Measurements from ENCODE around the gene HECW1. TPM values are rescaled to one million over a fixed set of nuclear protein-coding genes. Genes with fewer than 3 reads are reported as not detected.
"Not testable (repeated sequence)": the region's sequence is repeated elsewhere in the genome, so short reads cannot be mapped to it uniquely, and the experiment has no call there.

The HECW1 gene
- total RNA-seq, 2 experiments from 2014 or later, result not detected

DNA sequence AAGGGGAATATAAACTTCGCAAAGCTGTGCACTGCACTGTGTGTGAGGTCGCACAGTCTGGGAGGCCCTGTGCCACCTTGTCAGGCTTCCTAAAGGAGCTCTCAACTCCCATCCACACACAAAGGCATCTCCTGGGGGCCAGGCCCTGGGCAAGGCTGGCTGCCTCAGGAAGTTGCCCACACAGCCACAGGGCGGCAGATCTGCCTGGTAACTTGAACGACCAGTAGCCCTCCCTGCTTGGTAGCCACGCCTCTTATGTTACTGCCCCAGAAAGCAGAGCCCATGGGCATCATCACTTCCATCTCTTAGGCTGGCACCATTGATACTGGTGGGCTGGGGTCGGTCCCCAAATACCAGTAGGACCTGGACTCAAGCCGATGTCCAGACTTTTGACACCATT lies 82.8 kb downstream of the HECW1 start:
- peaks cover 11% of the 10 kb centered on the region for H3K27me3 Mint-ChIP-seq
- POLR2A ChIA-PET, result no interaction called here
- H3K36me3 Mint-ChIP-seq (ENCODE audit: low read depth), result no peaks in the 10 kb centered on the region
- H3K4me1 Mint-ChIP-seq, result no peaks in the 10 kb centered on the region
- intact Hi-C loops (cut with DNase I, micrococcal nuclease), result no loop called here
- no peak overlapping the region for H3K4me3 Mint-ChIP-seq
- ATAC-seq (no peak), DNase-seq (no peak)
- no peak overlapping the region for H3K27ac Mint-ChIP-seq
- no peaks in the 10 kb centered on the region for H3K9me3 Mint-ChIP-seq (ENCODE audit: low read depth)
- CTCF ChIA-PET, result no interaction called here

DNA sequence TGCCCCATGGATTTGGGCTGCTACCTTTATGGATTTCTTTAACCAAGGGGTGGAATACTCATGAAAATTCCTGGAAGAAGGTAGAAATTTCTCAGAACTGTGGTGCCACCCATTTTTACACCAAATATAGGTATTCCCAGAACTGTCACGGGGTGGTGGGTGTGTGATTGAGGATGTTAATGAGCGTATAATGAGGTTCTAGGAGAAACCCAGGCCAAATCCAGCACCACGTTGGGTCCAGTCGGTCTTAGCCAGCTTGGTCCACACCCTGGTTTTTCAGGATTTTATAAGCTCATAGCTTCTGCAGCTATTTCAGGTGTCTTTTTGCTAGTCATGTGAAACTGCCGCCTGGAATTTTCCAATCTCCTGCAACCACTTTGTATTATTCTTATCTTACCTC lies 83.3 kb downstream of the HECW1 start:
- H3K27ac Mint-ChIP-seq, result no peak overlapping the region
- peaks cover 16% of the 10 kb centered on the region for H3K27me3 Mint-ChIP-seq
- POLR2A ChIA-PET, result no interaction called here
- no peak overlapping the region for H3K4me3 Mint-ChIP-seq
- CTCF ChIA-PET, result no interaction called here
- DNase-seq, result no peak
- no peaks in the 10 kb centered on the region for H3K36me3 Mint-ChIP-seq (ENCODE audit: low read depth)
- ATAC-seq, result no peak
- no peaks in the 10 kb centered on the region for H3K9me3 Mint-ChIP-seq (ENCODE audit: low read depth)
- no peaks in the 10 kb centered on the region for H3K4me1 Mint-ChIP-seq
- intact Hi-C loops (cut with DNase I, micrococcal nuclease), result no loop called here

DNA sequence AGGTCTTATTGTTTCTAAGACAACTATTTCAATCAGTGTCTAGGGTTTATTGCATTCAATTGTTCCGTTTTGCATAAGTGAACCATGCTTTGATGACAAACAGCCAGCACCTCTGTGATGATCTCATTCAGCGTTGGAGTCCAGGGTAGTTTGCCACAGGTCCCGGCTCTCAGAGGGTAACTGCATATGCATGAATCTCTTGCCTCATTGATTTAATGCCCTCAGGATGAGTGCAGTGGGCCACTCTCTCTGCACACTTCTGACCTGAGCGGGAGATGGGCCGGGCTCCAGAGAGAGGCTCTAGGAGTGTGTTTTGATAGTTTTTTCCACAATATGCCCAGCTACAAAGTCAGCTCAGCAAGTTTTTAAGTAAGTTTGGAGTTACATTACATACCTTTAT lies 83.9 kb downstream of the HECW1 start:
- CTCF ChIA-PET, result no interaction called here
- DNase-seq (no peak), ATAC-seq (no peak)
- Mint-ChIP-seq H3K4me1 (no peaks in the 10 kb centered on the region), H3K27me3 (peaks cover 17% of the 10 kb centered on the region), H3K27ac (no peak overlapping the region), H3K9me3 (ENCODE audit: low read depth) (no peaks in the 10 kb centered on the region), H3K4me3 (no peak overlapping the region), H3K36me3 (ENCODE audit: low read depth) (no peaks in the 10 kb centered on the region)
- intact Hi-C loops (cut with DNase I, micrococcal nuclease), result no loop called here
- POLR2A ChIA-PET, result no interaction called here

DNA sequence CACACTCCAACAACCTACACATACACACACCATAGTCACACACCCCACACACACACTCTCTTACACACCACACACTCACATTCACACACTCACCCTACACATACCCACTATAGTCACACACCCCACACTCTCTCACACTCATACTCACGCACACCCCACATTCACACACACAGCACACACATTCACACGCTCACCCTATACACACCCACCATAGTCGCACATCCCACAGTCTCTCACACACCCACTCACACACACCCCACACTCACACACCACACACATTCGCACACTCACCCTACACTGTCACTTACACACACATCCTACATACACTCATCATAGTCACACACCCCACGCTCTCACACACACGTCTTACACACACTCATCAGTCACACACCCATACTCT lies 85.6 kb downstream of the HECW1 start:
- Mint-ChIP-seq H3K36me3 (ENCODE audit: low read depth) (no peaks in the 10 kb centered on the region), H3K27ac (no peak overlapping the region), H3K4me3 (no peak overlapping the region), H3K4me1 (no peaks in the 10 kb centered on the region), H3K27me3 (peaks cover 17% of the 10 kb centered on the region), H3K9me3 (ENCODE audit: low read depth) (no peaks in the 10 kb centered on the region)
- DNase-seq (no peak), ATAC-seq (no peak)
- CTCF ChIA-PET, result no interaction called here
- POLR2A ChIA-PET, result no interaction called here
- intact Hi-C loops (cut with DNase I, micrococcal nuclease), result no loop called here

DNA sequence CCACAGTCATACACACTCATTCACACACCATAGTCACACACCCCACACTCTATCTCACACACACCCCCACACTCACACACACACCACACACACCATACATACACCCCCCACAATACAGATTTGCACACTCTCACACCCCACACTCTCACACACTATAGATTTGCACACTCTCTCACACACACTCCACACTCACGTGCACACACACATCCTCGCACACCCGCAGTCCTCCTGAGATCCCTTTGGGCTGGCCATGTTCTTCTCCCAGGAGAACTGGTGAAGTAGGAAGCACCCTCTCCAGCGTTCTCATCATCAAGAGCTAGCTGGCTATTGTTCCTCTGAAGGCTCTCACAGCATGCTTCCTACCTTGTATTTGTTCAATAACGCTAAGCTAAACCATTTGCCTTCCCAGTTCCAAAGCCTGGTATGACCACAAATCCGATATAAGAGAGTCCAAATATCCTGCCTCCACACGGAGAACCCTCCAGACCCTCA lies 86.2 kb downstream of the HECW1 start:
- intact Hi-C loops (cut with DNase I, micrococcal nuclease), result no loop called here
- ATAC-seq (no peak), DNase-seq (no peak)
- Mint-ChIP-seq H3K36me3 (ENCODE audit: low read depth) (no peaks in the 10 kb centered on the region), H3K27me3 (peaks cover 17% of the 10 kb centered on the region), H3K9me3 (ENCODE audit: low read depth) (no peaks in the 10 kb centered on the region), H3K4me1 (no peaks in the 10 kb centered on the region), H3K27ac (no peak overlapping the region), H3K4me3 (no peak overlapping the region)
- ChIA-PET POLR2A (no interaction called here), CTCF (no interaction called here)

DNA sequence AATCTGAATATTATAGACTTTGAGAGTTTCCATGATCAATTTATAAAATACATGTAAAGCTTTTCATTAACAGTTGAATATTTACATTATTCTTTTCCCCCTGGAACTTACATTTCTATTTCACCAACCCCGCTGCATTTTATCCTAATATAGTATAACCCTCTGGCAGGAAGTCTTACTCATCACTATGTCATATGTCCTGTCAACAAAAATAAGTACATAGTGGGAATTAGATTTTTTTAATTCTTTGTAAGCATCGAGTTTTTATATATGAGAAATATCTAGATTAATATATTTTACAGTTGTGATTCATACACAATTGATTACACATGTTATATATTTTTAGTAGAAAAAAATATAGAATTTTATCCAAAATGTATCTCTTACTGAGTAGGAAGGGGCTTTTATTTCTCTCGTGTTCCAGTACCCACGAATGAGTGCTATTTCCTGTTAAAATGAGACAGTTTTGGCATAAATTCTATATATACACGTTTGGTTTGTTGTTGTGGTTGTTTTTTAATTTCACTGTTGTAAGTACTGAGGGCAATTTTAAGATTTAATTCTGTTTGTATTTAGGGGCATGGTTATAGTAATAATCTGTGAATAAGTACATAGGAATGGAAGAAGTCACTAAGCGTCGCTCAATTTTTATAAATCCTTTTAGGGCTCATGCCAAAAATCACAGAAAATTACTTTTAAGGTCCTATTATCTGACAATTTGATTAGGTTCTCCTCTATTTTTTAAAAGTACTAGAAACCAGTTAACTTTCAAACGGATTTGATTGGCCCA lies 87.1 kb downstream of the HECW1 start:
- Mint-ChIP-seq H3K36me3 (ENCODE audit: low read depth) (no peaks in the 10 kb centered on the region), H3K27ac (no peak overlapping the region), H3K27me3 (peaks cover 17% of the 10 kb centered on the region), H3K4me1 (no peaks in the 10 kb centered on the region), H3K4me3 (no peak overlapping the region), H3K9me3 (ENCODE audit: low read depth) (no peaks in the 10 kb centered on the region)
- DNase-seq, result no peak
- POLR2A ChIA-PET, result no interaction called here
- no peak for ATAC-seq
- intact Hi-C loops (cut with DNase I, micrococcal nuclease), result no loop called here
- CTCF ChIA-PET, result no interaction called here

DNA sequence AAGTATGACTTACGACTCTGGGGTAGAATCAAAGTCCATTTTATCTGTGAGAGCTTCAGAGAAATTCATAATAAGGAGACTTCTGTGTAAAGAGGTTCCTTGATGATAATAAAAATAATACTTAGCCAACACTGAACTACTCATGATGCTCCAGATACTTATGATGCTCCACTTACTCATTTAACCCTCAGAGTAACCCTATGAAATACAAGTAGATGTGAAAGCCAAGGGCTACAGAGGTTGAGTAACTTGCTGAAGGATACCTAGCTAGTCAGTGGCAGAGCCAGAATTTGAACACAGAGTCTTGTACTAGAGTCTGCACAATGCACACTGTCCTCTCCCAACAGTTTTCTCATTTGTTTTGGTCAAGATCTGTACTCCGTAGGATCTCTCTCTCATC lies 89.5 kb downstream of the HECW1 start:
- Mint-ChIP-seq H3K27ac (no peak overlapping the region), H3K9me3 (ENCODE audit: low read depth) (no peaks in the 10 kb centered on the region), H3K4me1 (no peaks in the 10 kb centered on the region), H3K27me3 (peaks cover 12% of the 10 kb centered on the region), H3K4me3 (no peak overlapping the region), H3K36me3 (ENCODE audit: low read depth) (no peaks in the 10 kb centered on the region)
- POLR2A ChIA-PET, result no interaction called here
- DNase-seq (no peak), ATAC-seq (no peak)
- CTCF ChIA-PET, result no interaction called here
- intact Hi-C loops (cut with DNase I, micrococcal nuclease), result no loop called here

DNA sequence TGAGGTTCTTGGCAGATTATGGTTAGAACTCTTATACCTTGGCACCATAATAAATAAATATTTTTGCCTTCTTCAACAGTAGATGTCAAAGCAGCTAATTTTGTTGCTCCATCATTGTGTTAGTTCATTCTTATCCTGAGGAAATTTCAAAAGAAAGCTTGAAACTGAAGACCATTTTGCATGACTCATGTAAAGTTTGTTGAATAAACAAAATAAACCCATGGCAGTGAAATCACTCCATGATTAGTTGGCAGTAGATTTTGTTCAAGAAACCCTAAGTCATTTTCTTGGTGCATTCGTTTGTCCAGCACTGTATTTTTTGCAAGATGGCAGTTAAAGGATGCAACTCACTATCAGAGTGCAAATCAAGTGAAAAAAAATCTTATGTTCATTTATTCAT lies 91.6 kb downstream of the HECW1 start:
- ChIA-PET CTCF (interaction anchor here (0.7 kb wide), 1 partner anchor 362 kb away, joined by 4 read pairs; no protein-coding TSS in a partner anchor), POLR2A (no interaction called here)
- Mint-ChIP-seq H3K27ac (no peak overlapping the region), H3K36me3 (ENCODE audit: low read depth) (no peaks in the 10 kb centered on the region), H3K9me3 (ENCODE audit: low read depth) (no peaks in the 10 kb centered on the region), H3K4me3 (no peak overlapping the region), H3K4me1 (no peaks in the 10 kb centered on the region), H3K27me3 (peaks cover 13% of the 10 kb centered on the region)
- DNase-seq (no peak), ATAC-seq (no peak)
- intact Hi-C loops (cut with DNase I, micrococcal nuclease), result no loop called here

DNA sequence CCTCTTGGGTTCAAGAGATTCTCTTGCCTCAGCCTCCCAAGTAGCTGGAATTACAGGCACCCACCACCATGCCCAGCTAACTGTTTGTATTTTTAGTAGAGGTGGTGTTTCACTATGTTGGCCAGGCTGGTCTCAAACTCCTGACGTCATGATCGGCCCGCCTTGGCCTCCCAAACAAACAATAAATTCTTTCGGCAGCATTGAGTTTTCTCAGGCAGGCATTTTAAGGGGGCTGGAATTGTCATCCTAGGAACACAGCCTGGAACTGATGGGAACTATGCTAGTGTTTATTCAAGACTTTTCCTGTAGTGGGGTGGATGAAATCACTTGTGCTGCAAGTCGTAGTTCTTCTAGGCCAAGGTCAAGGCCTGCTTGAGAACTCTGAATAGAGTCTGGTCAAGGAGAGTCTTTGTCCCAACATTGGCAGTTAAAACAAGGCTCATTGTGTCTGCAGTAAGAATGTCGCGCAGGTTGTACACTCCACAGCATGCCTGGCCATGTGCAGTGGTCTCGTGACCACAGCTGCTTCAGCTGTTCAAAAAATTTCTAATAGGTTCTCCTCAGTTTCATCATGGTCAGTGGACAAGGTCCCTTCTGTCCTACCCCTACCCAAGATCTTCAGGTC lies 92.8 kb downstream of the HECW1 start:
- ChIA-PET POLR2A (no interaction called here), CTCF (interaction anchor here (0.7 to 1.5 kb wide), 2 partner anchors 34 to 97 kb away, joined by 3 to 4 read pairs; no protein-coding TSS in a partner anchor)
- Mint-ChIP-seq H3K4me3 (no peak overlapping the region), H3K9me3 (ENCODE audit: low read depth) (no peaks in the 10 kb centered on the region), H3K27me3 (peaks cover 16% of the 10 kb centered on the region), H3K4me1 (no peaks in the 10 kb centered on the region), H3K27ac (no peak overlapping the region), H3K36me3 (ENCODE audit: low read depth) (no peaks in the 10 kb centered on the region)
- ATAC-seq (no peak), DNase-seq (no peak)
- intact Hi-C loops (cut with DNase I, micrococcal nuclease), result no loop called here

DNA sequence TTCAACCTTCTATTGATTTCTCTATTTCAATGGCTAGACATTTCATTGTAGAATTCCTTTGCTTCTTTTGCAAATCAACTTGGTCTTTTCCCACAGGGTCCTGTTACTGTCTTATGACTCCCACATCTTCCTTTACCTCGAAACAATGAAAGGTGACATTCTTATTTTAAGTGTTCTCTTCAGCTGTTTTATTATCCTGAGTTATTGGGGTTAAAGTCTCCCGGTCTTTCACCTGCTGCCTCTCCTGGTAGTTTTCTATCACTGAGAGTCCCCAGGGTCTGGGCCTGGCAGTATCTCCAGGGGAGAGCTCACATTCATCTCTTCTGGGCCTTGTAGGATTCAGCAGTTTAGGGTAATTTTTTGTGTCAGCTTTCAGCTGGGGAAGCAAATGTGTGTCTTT lies 95.8 kb downstream of the HECW1 start:
- Mint-ChIP-seq H3K9me3 (ENCODE audit: low read depth) (no peaks in the 10 kb centered on the region), H3K36me3 (ENCODE audit: low read depth) (no peaks in the 10 kb centered on the region), H3K4me1 (no peaks in the 10 kb centered on the region), H3K27ac (no peak overlapping the region), H3K27me3 (peaks cover 13% of the 10 kb centered on the region), H3K4me3 (no peak overlapping the region)
- ChIA-PET CTCF (interaction anchor here (0.6 kb wide), 1 partner anchor 49 kb away, joined by 4 read pairs; no protein-coding TSS in a partner anchor), POLR2A (no interaction called here)
- ATAC-seq (no peak), DNase-seq (no peak)
- intact Hi-C loops (cut with DNase I, micrococcal nuclease), result no loop called here

DNA sequence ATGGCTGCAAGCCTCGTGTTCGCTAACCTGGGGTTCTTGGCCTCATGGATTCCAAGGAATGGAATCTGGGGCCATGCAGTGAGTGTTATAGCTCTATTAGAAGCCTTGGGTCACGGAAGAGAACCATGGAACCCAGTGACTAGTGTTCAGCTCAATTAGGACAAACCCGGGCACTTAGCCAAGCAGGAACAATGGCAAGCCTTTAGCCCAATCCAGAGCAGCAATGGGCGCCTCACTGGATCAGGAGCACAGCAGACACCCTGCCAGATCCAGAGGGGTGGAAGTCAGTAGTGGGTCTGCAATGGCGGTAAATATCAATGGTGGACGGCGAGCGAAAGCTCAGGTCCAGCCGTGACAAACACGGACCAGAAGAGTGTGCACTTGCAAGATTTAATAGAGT lies 98.1 kb downstream of the HECW1 start:
- H3K27me3 Mint-ChIP-seq, result peaks cover 15% of the 10 kb centered on the region
- H3K9me3 Mint-ChIP-seq (ENCODE audit: low read depth); H3K4me1 Mint-ChIP-seq; ATAC-seq; DNase-seq; intact Hi-C loops (cut with DNase I, micrococcal nuclease); H3K4me3 Mint-ChIP-seq; CTCF ChIA-PET; H3K27ac Mint-ChIP-seq; POLR2A ChIA-PET; H3K36me3 Mint-ChIP-seq (ENCODE audit: low read depth): not testable (repeated sequence)

DNA sequence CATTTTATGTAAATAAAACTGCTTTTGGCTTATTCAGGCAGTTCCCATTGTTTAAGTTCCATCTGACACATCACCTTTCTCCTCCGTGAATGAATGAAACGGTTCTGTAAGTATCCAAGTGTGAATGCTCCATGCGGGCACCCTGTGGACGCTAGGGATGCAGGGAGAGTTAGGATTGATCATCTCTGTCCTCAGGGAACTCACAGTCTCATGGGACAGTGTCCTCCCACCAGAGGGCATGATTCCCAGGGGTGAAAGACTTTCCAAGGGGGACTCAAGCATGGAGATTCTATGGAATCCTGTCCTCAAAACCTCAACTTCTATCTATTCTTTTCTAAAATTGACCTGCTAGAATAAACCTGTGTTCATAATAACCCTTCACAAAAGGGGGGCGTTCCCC lies 98.8 kb downstream of the HECW1 start:
- Mint-ChIP-seq H3K36me3 (ENCODE audit: low read depth) (no peaks in the 10 kb centered on the region), H3K9me3 (ENCODE audit: low read depth) (no peaks in the 10 kb centered on the region), H3K4me3 (no peak overlapping the region), H3K27ac (no peak overlapping the region), H3K4me1 (no peaks in the 10 kb centered on the region), H3K27me3 (peaks cover 18% of the 10 kb centered on the region)
- ChIA-PET POLR2A (no interaction called here), CTCF (interaction anchor here (1.2 kb wide), 1 partner anchor 22 kb away, joined by 3 read pairs; no protein-coding TSS in a partner anchor)
- intact Hi-C loops (cut with DNase I, micrococcal nuclease), result no loop called here
- ATAC-seq (no peak), DNase-seq (no peak)
